ENCODE data around the gene ZMYND8. TPM values are rescaled to one million over a fixed set of nuclear protein-coding genes. Genes with fewer than 3 reads are reported as not detected.

Gene ZMYND8
- total RNA-seq, 1 experiment from 2014 or later: 50.7 TPM

DNA sequence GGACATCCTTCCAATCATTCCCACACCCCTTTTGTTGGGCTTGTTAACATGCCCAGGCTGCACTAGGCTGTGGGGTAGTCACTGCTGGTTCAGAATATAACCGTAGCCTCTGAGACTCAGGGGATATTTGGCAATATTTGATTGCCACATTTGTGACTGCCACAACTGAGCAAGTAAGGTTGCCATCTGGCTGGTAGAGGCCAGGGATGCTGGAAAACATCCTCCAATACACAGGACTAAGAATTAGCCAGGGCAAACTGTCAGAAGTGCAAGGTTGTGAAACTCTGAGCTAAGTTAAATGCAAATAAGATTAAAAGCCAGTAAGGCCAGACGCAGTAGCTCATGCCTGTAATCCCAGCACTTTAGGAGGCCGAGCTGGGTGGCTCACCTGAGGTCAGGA is 112.0 kb downstream of the ZMYND8 start:
- H3K27me3 ChIP-seq (ENCODE audit: control insufficient read depth, insufficient read depth, low read length): no peaks in the 10 kb centered on the region
- no peaks in the 10 kb centered on the region for H3K4me1 ChIP-seq (ENCODE audit: control insufficient read depth, insufficient read depth, low read length)
- DNase-seq (ENCODE audit: low read depth, low spot score): no peak
- intact Hi-C loops (cut with micrococcal nuclease; ENCODE audit: unreplicated experiment): no loop called here
- in situ Hi-C loops (cut with HindIII; ENCODE audit: low pct_unique_long_range_greater_than_20kb, low sequenced_read_pairs): no loop called here
- POLR2A ChIA-PET: no interaction called here
- ATAC-seq: no peak
- H3K4me3 ChIP-seq (ENCODE audit: low read depth in 2 of 2, low read length in 2 of 2): no peak overlapping the region
- H3K36me3 ChIP-seq (ENCODE audit: control insufficient read depth, insufficient read depth, low read length): peaks cover 16% of the 10 kb centered on the region
- H3K9me3 ChIP-seq (ENCODE audit: control insufficient read depth, insufficient read depth, low read depth, low read length): no peaks in the 10 kb centered on the region
- CTCF ChIA-PET: no interaction called here
- TF ChIP-seq, protein P1, sequence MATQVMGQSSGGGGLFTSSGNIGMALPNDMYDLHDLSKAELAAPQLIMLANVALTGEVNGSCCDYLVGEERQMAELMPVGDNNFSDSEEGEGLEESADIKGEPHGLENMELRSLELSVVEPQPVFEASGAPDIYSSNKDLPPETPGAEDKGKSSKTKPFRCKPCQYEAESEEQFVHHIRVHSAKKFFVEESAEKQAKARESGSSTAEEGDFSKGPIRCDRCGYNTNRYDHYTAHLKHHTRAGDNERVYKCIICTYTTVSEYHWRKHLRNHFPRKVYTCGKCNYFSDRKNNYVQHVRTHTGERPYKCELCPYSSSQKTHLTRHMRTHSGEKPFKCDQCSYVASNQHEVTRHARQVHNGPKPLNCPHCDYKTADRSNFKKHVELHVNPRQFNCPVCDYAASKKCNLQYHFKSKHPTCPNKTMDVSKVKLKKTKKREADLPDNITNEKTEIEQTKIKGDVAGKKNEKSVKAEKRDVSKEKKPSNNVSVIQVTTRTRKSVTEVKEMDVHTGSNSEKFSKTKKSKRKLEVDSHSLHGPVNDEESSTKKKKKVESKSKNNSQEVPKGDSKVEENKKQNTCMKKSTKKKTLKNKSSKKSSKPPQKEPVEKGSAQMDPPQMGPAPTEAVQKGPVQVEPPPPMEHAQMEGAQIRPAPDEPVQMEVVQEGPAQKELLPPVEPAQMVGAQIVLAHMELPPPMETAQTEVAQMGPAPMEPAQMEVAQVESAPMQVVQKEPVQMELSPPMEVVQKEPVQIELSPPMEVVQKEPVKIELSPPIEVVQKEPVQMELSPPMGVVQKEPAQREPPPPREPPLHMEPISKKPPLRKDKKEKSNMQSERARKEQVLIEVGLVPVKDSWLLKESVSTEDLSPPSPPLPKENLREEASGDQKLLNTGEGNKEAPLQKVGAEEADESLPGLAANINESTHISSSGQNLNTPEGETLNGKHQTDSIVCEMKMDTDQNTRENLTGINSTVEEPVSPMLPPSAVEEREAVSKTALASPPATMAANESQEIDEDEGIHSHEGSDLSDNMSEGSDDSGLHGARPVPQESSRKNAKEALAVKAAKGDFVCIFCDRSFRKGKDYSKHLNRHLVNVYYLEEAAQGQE (IDR thresholded peaks at IDR 0.05; ENCODE audit: insufficient read depth in 1 of 2, low read depth in 2 of 2, low read length in 1 of 2): no peak
- TF ChIP-seq CTCF (IDR thresholded peaks at IDR 0.05) (no peak), TCF7L2 (IDR thresholded peaks at IDR 0.05; ENCODE audit: low read depth, low read length) (no peak), SIN3A (IDR thresholded peaks at IDR 0.05; ENCODE audit: borderline replicate concordance, insufficient read depth, low read depth, low read length) (no peak), POLR2AphosphoS5 (IDR thresholded peaks at IDR 0.05; ENCODE audit: low read depth, low read length) (no peak)
- H3K27ac ChIP-seq (ENCODE audit: low read length): no peak overlapping the region
- no TSS peak for BruUV-seq (replicated peaks)

GRCh38 chr20:47243532-47244305 is 112.8 kb downstream of the ZMYND8 start:
- no peak overlapping the region for H3K4me3 ChIP-seq (ENCODE audit: low read depth in 2 of 2, low read length in 2 of 2)
- ChIA-PET CTCF (no interaction called here), POLR2A (no interaction called here)
- BruUV-seq (replicated peaks): no TSS peak
- no peaks in the 10 kb centered on the region for H3K9me3 ChIP-seq (ENCODE audit: control insufficient read depth, insufficient read depth, low read depth, low read length)
- TF ChIP-seq CTCF (IDR thresholded peaks at IDR 0.05) (no peak), SIN3A (IDR thresholded peaks at IDR 0.05; ENCODE audit: borderline replicate concordance, insufficient read depth, low read depth, low read length) (no peak), TCF7L2 (IDR thresholded peaks at IDR 0.05; ENCODE audit: low read depth, low read length) (no peak), POLR2AphosphoS5 (IDR thresholded peaks at IDR 0.05; ENCODE audit: low read depth, low read length) (no peak)
- TF ChIP-seq, protein P1 (IDR thresholded peaks at IDR 0.05; ENCODE audit: insufficient read depth in 1 of 2, low read depth in 2 of 2, low read length in 1 of 2): no peak
- in situ Hi-C loops (cut with HindIII; ENCODE audit: low pct_unique_long_range_greater_than_20kb, low sequenced_read_pairs): no loop called here
- no peak overlapping the region for H3K27ac ChIP-seq (ENCODE audit: low read length)
- DNase-seq (ENCODE audit: low read depth, low spot score) (no peak), ATAC-seq (no peak)
- H3K36me3 ChIP-seq (ENCODE audit: control insufficient read depth, insufficient read depth, low read length): peaks cover 14% of the 10 kb centered on the region
- no peaks in the 10 kb centered on the region for H3K4me1 ChIP-seq (ENCODE audit: control insufficient read depth, insufficient read depth, low read length)
- intact Hi-C loops (cut with micrococcal nuclease; ENCODE audit: unreplicated experiment): no loop called here
- no peaks in the 10 kb centered on the region for H3K27me3 ChIP-seq (ENCODE audit: control insufficient read depth, insufficient read depth, low read length)

Measured in Panc1 (cell line).